ENCODE measurements around the gene ADSS2.
"Not testable (repeated sequence)": the region's sequence is repeated elsewhere in the genome, so short reads cannot be mapped to it uniquely, and the experiment has no call there.

Gene ADSS2

DNA sequence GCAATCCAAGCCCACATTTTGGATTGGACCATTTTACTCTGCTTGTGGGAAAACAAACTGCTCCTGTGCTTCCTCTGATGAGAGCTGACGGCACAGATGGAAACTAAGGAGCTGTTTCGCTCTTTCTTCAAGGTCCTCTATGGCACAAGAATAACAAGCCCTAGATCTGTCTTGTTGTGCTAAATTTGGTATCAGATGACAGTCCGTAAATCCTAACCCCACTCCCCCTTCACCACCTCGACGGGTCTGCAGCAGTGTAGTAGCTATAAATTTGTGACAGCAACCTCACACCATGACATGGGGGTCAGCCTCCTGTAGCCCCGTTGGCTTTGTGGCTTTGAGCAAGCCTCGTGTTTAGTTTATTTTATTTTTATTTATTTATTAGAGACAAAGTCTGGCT, 85.9 kb downstream of the ADSS2 start:
- Histone ChIP-seq H3K4me3 (replicated peaks; ENCODE audit: insufficient read depth, low read length) (no peak overlapping the region), H3K27me3 (ENCODE audit: insufficient read depth, poor library complexity, severe bottlenecking) (no peaks in the 10 kb centered on the region), H3K27ac (replicated peaks) (no peak overlapping the region)
- no peak for DNase-seq (ENCODE audit: low read depth in 1 of 2, low spot score in 1 of 2)
- no peak for TF ChIP-seq GABPA (IDR thresholded peaks at IDR 0.05; ENCODE audit: low read depth)
- TF ChIP-seq, protein P1, sequence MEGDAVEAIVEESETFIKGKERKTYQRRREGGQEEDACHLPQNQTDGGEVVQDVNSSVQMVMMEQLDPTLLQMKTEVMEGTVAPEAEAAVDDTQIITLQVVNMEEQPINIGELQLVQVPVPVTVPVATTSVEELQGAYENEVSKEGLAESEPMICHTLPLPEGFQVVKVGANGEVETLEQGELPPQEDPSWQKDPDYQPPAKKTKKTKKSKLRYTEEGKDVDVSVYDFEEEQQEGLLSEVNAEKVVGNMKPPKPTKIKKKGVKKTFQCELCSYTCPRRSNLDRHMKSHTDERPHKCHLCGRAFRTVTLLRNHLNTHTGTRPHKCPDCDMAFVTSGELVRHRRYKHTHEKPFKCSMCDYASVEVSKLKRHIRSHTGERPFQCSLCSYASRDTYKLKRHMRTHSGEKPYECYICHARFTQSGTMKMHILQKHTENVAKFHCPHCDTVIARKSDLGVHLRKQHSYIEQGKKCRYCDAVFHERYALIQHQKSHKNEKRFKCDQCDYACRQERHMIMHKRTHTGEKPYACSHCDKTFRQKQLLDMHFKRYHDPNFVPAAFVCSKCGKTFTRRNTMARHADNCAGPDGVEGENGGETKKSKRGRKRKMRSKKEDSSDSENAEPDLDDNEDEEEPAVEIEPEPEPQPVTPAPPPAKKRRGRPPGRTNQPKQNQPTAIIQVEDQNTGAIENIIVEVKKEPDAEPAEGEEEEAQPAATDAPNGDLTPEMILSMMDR (IDR thresholded peaks at IDR 0.05; ENCODE audit: insufficient read depth, low read length): no peak

DNA sequence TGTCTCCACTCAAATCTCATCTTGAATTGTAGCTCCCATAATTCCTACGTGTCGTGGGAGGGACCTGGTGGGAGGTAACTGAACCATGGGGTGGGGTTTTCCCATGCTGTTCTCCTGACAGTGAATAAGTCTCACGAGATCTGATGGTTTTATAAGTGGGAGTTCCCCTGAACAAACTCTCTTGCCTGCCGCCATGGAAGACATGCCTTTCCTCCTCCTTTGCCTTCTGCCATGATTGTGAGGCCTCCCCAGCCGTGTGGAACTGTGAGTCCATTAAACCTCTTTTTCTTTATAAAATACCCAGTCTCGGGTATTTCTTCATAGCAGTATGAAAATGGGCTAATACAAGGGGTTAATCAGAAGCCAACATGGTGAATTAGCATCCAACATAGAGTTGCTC, 86.4 kb downstream of the ADSS2 start:
- H3K27ac ChIP-seq (replicated peaks); H3K27me3 ChIP-seq (ENCODE audit: insufficient read depth, poor library complexity, severe bottlenecking); DNase-seq (ENCODE audit: low read depth in 1 of 2, low spot score in 1 of 2); H3K4me3 ChIP-seq (replicated peaks; ENCODE audit: insufficient read depth, low read length): not testable (repeated sequence)

DNA sequence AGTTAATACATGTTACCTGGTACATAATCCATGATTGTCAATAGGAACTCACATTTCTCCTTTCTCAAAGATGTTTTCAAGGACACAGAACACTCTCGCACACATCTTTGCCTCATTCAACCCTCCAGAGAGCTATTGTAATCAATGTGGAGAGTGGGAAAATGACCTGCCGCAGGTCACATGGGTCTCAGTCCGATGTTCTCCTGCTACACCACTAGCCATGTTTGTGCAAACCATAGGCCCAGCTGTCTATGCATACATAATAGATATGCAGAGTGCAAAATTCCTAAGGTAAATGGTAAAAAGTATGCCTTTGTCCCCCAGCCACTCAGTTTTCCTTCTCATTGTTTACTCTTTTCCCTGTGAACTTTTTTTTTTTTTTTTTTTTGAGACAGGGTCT, 89.2 kb downstream of the ADSS2 start:
- DNase-seq (ENCODE audit: low read depth in 1 of 2, low spot score in 1 of 2): no peak

DNA sequence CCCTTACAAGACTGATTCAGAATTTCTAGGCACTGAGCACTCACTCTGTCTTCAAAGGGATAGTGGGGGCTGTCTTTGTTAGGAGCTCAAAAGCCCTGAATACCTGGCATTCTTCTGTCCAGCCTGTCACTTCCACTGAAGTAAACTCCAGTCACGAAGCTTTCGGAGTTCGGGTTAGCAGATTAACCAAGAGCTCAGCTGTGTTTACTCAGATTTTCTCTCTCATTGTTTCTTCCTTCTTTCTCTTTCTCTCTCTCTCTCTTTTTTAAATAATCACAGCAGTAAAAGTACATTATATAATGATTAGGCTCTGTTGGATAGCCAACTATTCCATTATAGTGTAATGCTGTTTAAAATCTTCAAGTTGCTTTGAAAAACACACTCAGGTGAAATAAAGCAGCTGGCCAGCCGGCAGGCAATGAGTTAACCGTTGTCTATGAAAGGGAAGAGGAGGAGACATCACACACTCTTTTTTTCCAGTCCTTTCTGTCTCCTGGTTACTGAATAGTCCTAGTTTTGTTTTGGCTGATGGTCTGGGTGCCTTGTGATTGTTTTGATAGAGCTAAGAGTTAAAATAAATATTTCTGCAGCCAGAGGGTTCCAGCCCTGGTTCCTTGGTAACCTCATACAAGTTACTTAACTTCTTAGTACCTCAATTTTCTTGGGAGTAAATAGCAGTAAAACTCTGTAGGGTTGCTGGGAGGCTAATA, 89.8 kb downstream of the ADSS2 start:
- Histone ChIP-seq H3K27me3 (ENCODE audit: insufficient read depth, poor library complexity, severe bottlenecking) (no peaks in the 10 kb centered on the region), H3K27ac (replicated peaks) (no peak overlapping the region), H3K4me3 (replicated peaks; ENCODE audit: insufficient read depth, low read length) (no peak overlapping the region)
- TF ChIP-seq SPI1 (IDR thresholded peaks at IDR 0.05; ENCODE audit: borderline replicate concordance, low read depth) (no peak), POLR2AphosphoS5 (IDR thresholded peaks at IDR 0.05; ENCODE audit: low read depth) (no peak)
- TF ChIP-seq, protein P1 (IDR thresholded peaks at IDR 0.05; ENCODE audit: insufficient read depth, low read length): no peak
- TF ChIP-seq, protein P2, sequence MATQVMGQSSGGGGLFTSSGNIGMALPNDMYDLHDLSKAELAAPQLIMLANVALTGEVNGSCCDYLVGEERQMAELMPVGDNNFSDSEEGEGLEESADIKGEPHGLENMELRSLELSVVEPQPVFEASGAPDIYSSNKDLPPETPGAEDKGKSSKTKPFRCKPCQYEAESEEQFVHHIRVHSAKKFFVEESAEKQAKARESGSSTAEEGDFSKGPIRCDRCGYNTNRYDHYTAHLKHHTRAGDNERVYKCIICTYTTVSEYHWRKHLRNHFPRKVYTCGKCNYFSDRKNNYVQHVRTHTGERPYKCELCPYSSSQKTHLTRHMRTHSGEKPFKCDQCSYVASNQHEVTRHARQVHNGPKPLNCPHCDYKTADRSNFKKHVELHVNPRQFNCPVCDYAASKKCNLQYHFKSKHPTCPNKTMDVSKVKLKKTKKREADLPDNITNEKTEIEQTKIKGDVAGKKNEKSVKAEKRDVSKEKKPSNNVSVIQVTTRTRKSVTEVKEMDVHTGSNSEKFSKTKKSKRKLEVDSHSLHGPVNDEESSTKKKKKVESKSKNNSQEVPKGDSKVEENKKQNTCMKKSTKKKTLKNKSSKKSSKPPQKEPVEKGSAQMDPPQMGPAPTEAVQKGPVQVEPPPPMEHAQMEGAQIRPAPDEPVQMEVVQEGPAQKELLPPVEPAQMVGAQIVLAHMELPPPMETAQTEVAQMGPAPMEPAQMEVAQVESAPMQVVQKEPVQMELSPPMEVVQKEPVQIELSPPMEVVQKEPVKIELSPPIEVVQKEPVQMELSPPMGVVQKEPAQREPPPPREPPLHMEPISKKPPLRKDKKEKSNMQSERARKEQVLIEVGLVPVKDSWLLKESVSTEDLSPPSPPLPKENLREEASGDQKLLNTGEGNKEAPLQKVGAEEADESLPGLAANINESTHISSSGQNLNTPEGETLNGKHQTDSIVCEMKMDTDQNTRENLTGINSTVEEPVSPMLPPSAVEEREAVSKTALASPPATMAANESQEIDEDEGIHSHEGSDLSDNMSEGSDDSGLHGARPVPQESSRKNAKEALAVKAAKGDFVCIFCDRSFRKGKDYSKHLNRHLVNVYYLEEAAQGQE (IDR thresholded peaks at IDR 0.05; ENCODE audit: insufficient replicate concordance, low read depth): no peak
- DNase-seq (ENCODE audit: low read depth in 1 of 2, low spot score in 1 of 2): no peak

More for the DNA sequence above, 89.2 kb downstream of the ADSS2 start:
- Histone ChIP-seq H3K27me3 (ENCODE audit: insufficient read depth, poor library complexity, severe bottlenecking) (no peaks in the 10 kb centered on the region), H3K27ac (replicated peaks) (no peak overlapping the region), H3K4me3 (replicated peaks; ENCODE audit: insufficient read depth, low read length) (no peak overlapping the region)
- no peak for TF ChIP-seq POLR2AphosphoS5 (IDR thresholded peaks at IDR 0.05; ENCODE audit: low read depth)
- no peak for TF ChIP-seq SPI1 (IDR thresholded peaks at IDR 0.05; ENCODE audit: borderline replicate concordance, low read depth)
- TF ChIP-seq GABPA (IDR thresholded peaks at IDR 0.05; ENCODE audit: low read depth): no peak
- TF ChIP-seq, protein P2 (IDR thresholded peaks at IDR 0.05; ENCODE audit: insufficient replicate concordance, low read depth): no peak
- TF ChIP-seq, protein P1 (IDR thresholded peaks at IDR 0.05; ENCODE audit: insufficient read depth, low read length): no peak
